Activated naive CD8-positive, alpha-beta T cell treated with anti-CD3 and anti-CD28 coated beads, Interleukin-2, amount 10 ng/mL, durations not matched to agents 7 days and 5 days (primary cell): ENCODE data around the gene ZNF684. TPM values are rescaled to one million over a fixed set of nuclear protein-coding genes. Genes with fewer than 3 reads are reported as not detected.
A peak's percentile ranks its signal among the peaks of the same experiment; 100 is the strongest.

Source experiments
- ATAC-seq: fragments of 150-1000 bp; cut with Tn5 transposase; one replicate; pipeline ENCODE4 v1.10.0; 2021; ENCODE audit warnings: low read depth, moderate library complexity
- POLR2A ChIA-PET: fragments of 350-600 bp; sonication (Branson Sonifier 250); formaldehyde crosslinking; loops from one replicate; lab custom pipeline; 2021; ENCODE audit warnings: antibody characterized with exemption; lab: Charles Lee
- DNase-seq: peaks from one replicate; pipeline ENCODE4 v3.0.0; 2021
- H3K27ac Mint-ChIP-seq: one replicate; pipeline ENCODE4 v1.8.0; 2022; ENCODE audit warnings: mild to moderate bottlenecking, mixed read lengths
- H3K27me3 Mint-ChIP-seq: one replicate; pipeline ENCODE4 v1.8.0; 2022; ENCODE audit warnings: mild to moderate bottlenecking, moderate library complexity, mixed read lengths
- H3K36me3 Mint-ChIP-seq: one replicate; pipeline ENCODE4 v1.8.0; 2021; ENCODE audit warnings: mild to moderate bottlenecking, mixed read lengths
- H3K4me1 Mint-ChIP-seq: one replicate; pipeline ENCODE4 v1.8.0; 2021; ENCODE audit warnings: mixed read lengths
- H3K4me3 Mint-ChIP-seq: one replicate; pipeline ENCODE4 v1.8.0; 2022; ENCODE audit warnings: mild to moderate bottlenecking, moderate library complexity, mixed read lengths
- H3K9me3 Mint-ChIP-seq: one replicate; pipeline ENCODE4 v1.8.0; 2021; ENCODE audit warnings: mixed read lengths
- total RNA-seq, 2 experiments: library from RNA; stranded (reverse); gene quantifications; one replicate each; pipeline ENCODE4 v1.2.3, GENCODE V29; 2021

The ZNF684 gene
- total RNA-seq, 2 experiments from 2014 or later = 7.1 to 7.2 TPM

DNA sequence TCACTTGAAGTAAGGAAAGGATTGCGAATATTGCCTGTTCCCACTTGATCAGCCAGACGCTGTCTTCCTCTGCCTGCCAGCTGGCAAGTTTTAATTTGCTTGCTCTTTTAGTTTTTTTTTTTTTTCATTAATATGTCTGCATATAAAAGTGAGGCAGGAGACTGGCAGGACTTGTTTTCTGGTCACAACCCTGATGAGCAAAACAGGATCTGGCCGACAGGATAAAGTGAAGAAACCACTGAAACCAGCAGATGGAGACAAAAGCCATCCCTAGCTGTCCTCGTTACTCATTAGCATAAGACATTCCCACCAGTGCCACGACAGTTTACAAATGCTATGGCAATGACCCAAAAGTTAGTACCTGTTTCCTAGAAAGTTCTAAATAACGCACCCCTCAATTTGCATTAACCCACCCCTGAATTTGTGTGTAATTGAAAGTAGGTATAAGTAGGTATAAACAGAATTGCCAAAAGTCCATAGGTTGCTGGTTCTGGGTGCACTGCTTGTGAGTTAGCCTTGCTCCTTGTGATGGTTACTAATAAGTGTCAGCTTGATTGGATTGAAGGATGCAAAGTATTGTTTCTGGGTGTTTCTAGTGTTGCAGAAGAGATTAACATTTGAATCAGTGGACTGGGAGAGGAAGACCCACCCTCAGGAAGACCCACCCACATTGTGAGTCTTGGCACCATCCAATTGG lies 60.8 kb downstream of the ZNF684 start:
- Mint-ChIP-seq H3K4me3 (no peak overlapping the region), H3K27me3 (peaks cover 16% of the 10 kb centered on the region), H3K36me3 (peaks cover 1% of the 10 kb centered on the region), H3K4me1 (peaks cover 14% of the 10 kb centered on the region), H3K9me3 (no peaks in the 10 kb centered on the region), H3K27ac (no peak overlapping the region)
- ATAC-seq (no peak), DNase-seq (no peak)
- POLR2A ChIA-PET = no interaction called here

DNA sequence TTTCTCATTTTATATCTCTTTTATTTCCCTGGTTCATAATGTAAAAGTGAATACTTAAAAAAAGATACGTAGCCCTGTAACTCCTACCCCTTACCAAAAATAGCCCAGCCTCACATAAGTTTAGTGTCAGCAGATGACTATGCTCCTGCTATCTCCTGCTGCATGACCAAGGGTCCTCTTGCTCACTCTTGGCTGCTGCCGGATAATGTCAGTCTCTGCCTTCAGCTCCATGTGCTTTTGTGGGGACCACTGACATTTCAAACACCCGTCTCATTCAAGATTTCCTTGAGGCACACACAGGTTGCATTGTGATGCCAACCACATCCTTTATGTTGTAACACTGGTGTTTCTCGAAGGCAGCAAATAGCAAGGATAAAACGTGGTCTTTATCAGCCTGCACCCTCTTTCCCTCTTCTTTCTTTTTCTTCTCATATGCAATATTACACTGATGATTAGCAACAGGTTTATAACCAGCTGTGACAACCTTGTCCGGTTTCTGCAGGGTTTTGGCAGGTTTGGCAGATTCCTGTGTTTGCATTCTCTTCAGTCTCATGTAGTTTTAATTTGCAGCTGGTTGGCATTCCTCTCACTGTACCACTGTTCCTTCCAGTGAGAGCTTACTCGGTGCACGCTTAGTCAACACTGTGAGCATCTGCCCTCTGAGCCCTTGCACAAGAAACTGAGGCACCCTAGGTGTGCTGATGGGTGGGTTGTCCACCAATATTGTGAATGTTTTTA lies 62.2 kb downstream of the ZNF684 start:
- peaks cover 14% of the 10 kb centered on the region for H3K4me1 Mint-ChIP-seq
- H3K4me3 Mint-ChIP-seq = peak overlapping the region; percentile 2
- DNase-seq = no peak
- no peaks in the 10 kb centered on the region for H3K9me3 Mint-ChIP-seq
- no peak for ATAC-seq
- POLR2A ChIA-PET = no interaction called here
- H3K27me3 Mint-ChIP-seq = peaks cover 18% of the 10 kb centered on the region
- H3K36me3 Mint-ChIP-seq = peaks cover 1% of the 10 kb centered on the region
- no peak overlapping the region for H3K27ac Mint-ChIP-seq

DNA sequence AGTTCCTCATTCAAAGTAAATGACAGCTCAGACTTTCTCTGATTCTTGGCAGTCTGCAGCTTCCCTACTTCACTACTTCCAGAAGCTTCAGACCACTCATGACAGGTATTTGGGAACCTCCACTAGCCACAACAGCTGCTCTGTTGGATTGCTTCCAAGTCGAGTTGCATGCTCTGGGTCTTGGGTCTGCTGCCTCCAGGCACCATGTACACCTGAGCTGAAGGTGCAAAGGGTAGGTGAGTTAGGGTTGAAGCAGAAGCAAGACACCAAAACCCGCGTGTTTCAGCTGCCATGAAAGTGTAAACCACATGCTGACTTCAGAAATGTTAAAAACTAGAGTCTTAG lies 62.7 kb downstream of the ZNF684 start:
- no peak overlapping the region for H3K27ac Mint-ChIP-seq
- no peak overlapping the region for H3K4me3 Mint-ChIP-seq
- H3K4me1 Mint-ChIP-seq = peaks cover 14% of the 10 kb centered on the region
- DNase-seq (no peak), ATAC-seq (no peak)
- peaks cover 1% of the 10 kb centered on the region for H3K36me3 Mint-ChIP-seq
- peaks cover 15% of the 10 kb centered on the region for H3K27me3 Mint-ChIP-seq
- POLR2A ChIA-PET = no interaction called here
- no peaks in the 10 kb centered on the region for H3K9me3 Mint-ChIP-seq

DNA sequence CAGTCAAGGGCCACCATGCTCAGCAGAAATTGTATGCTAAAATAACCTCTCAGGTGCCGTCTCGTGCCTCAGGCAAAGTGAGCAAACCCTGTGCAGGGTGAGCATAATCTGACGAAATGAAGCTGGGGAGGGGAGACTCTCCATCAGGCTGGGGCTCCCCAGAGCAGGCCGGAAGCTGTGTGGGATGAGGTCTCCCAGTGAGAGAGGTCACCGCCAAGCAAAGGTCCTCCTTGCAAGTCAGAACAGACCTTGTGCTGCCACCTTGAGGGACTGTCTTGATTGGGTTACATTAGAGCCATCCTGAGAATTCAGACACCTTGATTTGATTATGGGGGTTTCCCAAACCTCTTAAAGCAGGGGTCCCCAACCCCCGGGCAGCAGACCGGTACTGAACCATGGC lies 64.2 kb downstream of the ZNF684 start:
- peaks cover 20% of the 10 kb centered on the region for H3K27me3 Mint-ChIP-seq
- peaks cover 1% of the 10 kb centered on the region for H3K36me3 Mint-ChIP-seq
- no peak overlapping the region for H3K27ac Mint-ChIP-seq
- no peak overlapping the region for H3K4me3 Mint-ChIP-seq
- ATAC-seq (no peak), DNase-seq (no peak)
- H3K9me3 Mint-ChIP-seq = no peaks in the 10 kb centered on the region
- H3K4me1 Mint-ChIP-seq = peaks cover 14% of the 10 kb centered on the region
- POLR2A ChIA-PET = no interaction called here

Other genes with a start within 250 kb of the ZNF684 start
- gene COL9A2, start 214.4 kb upstream of the ZNF684 start, total RNA-seq = 1 to 10 TPM; 6.0 to 7.2 TPM
- 100 to 1,000 TPM; 133 to 138 TPM for gene SMAP2, start 157.9 kb upstream of the ZNF684 start, total RNA-seq
- 1 to 10 TPM; 5.2 to 6.3 TPM for gene ZFP69B, start 81.2 kb upstream of the ZNF684 start, total RNA-seq
- gene ZFP69, start 54.3 kb upstream of the ZNF684 start, total RNA-seq = 1 to 10 TPM; 2.3 to 2.9 TPM
- 10 to 100 TPM; 14.6 to 19.4 TPM for gene EXO5, start 22.9 kb upstream of the ZNF684 start, total RNA-seq
- 1 to 10 TPM; 6.9 TPM for gene RIMS3, start 134.0 kb downstream of the ZNF684 start, total RNA-seq
- 10 to 100 TPM; 65.0 to 66.6 TPM for gene NFYC, start 160.1 kb downstream of the ZNF684 start, total RNA-seq